NB4 (cell line): ENCODE data around the gene SRF.

Experiments used
- POLR2A ChIP-seq: IDR thresholded peaks from 2 replicates; pipeline ENCODE4 v1.6.1; 2011; ENCODE audit warnings: mild to moderate bottlenecking; ENCODE audit not compliant: insufficient read length; ENCODE audit errors: extremely low read depth
- TF ChIP-seq, protein P1 (sequence below): IDR thresholded peaks from one replicate; pipeline ENCODE4 v1.5.1; 2012; ENCODE audit warnings: low read depth, low read length

DNA sequence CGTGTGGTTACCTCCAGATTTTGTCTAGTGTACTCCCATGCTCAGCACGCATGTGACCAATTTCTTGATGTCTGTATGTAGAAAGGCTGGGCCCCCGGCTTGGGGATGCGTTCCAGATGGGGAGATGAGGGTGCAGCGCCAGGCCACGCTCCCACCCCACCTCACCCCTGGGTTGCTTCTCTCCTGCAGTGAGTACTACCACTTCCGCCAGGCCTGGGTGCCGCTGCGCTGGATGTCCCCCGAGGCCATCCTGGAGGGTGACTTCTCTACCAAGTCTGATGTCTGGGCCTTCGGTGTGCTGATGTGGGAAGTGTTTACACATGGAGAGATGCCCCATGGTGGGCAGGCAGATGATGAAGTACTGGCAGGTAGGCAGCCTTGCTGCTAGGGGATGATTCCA, 11.5 kb upstream of the SRF start:
- TF ChIP-seq, protein P1, sequence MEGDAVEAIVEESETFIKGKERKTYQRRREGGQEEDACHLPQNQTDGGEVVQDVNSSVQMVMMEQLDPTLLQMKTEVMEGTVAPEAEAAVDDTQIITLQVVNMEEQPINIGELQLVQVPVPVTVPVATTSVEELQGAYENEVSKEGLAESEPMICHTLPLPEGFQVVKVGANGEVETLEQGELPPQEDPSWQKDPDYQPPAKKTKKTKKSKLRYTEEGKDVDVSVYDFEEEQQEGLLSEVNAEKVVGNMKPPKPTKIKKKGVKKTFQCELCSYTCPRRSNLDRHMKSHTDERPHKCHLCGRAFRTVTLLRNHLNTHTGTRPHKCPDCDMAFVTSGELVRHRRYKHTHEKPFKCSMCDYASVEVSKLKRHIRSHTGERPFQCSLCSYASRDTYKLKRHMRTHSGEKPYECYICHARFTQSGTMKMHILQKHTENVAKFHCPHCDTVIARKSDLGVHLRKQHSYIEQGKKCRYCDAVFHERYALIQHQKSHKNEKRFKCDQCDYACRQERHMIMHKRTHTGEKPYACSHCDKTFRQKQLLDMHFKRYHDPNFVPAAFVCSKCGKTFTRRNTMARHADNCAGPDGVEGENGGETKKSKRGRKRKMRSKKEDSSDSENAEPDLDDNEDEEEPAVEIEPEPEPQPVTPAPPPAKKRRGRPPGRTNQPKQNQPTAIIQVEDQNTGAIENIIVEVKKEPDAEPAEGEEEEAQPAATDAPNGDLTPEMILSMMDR, result no peak
- no peak for TF ChIP-seq POLR2A
